ENCODE results near the gene ADCY10. TPM values are rescaled to one million over a fixed set of nuclear protein-coding genes. Genes with fewer than 3 reads are reported as not detected.

The ADCY10 gene
- total and polyA plus RNA-seq, 2 of the 8 experiments (the other 6 are each of a cell fraction or from before 2014, with no cell fraction given): 0.02 TPM; not detected in 1

- TF ChIP-seq SP1 (IDR thresholded peaks at IDR 0.05; ENCODE audit: low read depth, low read length) (no peak), GTF2F1 (IDR thresholded peaks at IDR 0.05; ENCODE audit: borderline replicate concordance, low read depth, low read length) (no peak), GABPA (IDR thresholded peaks at IDR 0.05; ENCODE audit: borderline replicate concordance, insufficient read depth, low read length) (no peak), TCF12 (IDR thresholded peaks at IDR 0.05; ENCODE audit: low read depth, low read length) (peak; percentile 94), SUZ12 (IDR thresholded peaks at IDR 0.05; ENCODE audit: low read length) (no peak)
Measured at GRCh38 chr1:167770127-167770526, 143.8 kb downstream of the ADCY10 start (continued).
